Fibroblast of skin of back (primary cell): ENCODE data around the gene USB1.
"Not testable (repeated sequence)": the region's sequence is repeated elsewhere in the genome, so short reads cannot be mapped to it uniquely, and the experiment has no call there.

Source experiments
- DNase-seq: peaks from one replicate; pipeline ENCODE4 v3.0.0-alpha.2; 2013

The USB1 gene

DNA sequence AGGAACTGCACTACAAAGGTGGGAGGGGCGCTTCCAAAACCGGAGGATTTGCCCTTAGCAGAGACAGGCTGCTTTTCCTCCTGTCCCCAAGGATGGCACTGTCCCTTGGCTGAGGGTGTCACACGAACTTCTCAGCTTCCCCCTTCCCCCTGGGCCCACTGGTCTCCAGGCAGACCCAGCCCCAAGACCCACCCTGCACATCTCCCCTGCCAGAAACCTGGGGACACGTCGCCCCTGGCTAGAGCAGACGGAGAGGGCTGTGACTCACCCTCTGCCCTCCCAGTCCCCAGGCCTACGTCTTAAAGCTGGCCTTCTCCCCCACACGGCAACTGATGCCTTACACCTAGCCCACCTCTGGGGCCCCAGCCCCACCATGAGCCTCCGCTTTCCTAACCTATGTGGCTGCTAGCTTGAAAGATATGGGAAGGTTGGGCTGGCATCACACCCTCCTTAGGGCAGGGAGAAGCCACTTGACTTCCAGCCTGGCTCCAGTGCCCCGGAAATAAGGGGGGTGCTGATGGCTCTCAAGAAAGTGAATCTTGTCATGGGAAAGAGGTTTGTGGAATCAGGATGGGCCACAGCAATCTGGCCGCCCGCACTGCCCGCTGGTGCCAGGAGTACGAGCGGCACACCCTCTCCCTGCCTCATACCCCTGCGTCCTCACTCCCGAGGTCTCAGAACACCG lies 5.3 kb upstream of the USB1 start:
- no peak for DNase-seq

DNA sequence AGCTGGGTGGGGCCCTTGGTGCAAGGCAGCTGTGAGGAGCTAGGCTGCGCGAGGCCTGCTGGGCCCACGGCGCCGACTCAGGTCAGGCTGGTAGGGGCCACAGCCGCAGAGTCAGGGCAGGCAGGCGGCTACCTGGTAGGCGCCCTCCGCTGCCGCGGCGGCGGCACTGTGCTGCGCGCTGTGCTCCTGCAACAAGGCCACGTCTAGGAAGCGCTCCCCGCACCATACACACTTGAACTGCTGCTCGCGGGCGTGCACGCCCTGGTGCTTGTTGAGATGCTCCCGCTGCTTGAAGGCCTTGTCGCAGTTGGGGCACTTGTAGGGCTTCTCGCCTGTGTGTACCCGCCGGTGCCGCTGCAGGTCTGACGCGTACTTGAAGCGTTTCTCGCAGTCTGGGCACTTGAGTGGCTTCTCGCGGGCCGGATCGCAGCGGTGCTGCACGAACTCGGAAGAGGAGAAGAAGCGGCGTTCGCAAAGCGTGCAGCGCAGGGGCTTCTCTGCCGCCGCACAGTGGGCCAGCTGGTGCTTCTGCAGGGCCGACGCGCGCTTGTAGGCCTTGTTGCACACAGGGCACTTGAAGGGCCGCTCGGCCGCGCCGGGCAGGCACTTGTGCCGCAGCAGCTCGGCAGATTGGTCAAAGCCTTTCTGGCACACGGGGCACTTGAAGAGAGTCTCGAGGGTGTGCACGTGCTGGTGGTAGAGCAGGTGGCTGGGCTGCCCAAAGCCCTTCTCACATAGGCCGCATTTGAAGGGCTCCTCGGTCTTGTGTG lies 4.6 kb upstream of the USB1 start:
- DNase-seq: no peak

GRCh38 chr16:57997176-57997527 lies 4.1 kb upstream of the USB1 start:
- no peak for DNase-seq

DNA sequence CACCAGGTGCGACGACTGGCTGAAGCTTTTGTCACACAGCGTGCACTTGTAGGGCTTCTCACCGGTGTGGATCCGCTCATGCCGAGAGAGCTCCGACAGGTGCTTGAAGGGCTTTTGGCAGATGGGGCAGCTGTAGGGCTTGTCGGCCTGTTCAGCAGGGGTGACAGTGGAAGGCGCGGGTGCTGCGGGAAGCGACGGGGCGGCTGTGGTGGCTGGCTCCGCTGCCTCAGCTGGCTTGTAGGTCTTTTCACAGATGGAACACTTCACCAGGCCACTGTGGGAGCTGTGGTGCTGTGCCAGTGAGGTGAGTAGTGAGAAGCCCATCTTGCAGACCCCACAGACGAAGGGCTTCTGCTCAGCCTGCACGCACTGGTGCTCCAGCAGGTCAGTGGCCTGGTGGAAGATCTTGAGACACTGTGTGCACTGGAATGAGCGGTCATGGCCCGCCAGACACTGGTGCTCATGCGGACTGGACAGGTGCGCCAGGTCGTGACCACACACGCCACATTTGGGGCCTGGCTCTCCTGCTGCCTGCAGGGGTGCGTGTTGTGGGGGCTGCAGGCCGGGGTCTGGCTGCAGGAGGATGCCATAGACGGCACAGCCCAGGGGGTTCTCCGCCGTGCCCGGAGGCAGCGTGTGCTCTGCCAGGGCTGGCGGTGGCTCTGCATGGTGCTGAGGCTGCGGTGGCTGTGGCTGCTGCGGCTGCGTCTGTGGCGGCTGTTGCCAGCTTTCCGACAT lies 3.5 kb upstream of the USB1 start:
- no peak for DNase-seq

- no peak for DNase-seq
Observed at GRCh38 chr16:57998486-57998885, 2.7 kb upstream of the USB1 start.

DNA sequence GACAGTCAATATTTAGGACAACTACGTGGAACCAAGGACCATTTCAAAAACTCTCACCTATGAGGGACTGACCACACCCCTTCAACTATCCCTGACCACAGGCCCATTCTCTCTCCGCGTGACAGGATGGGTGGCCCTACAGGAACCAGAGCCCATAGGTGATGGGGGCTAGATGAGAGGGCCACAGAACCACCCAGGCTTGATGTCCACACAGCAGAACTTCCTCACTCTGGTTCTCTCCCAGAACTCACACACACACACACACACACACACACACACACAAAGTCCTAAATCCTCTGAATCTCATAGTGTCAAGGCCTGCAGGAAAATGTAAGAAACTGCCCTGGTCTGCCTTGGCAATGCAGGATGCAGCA lies 2.2 kb upstream of the USB1 start:
- DNase-seq: no peak

- DNase-seq: peak; percentile 26
Observed at GRCh38 chr16:57999366-57999970, 1.7 kb upstream of the USB1 start.

- no peak for DNase-seq
Observed at GRCh38 chr16:57999971-58000705, 1.1 kb upstream of the USB1 start, which contains the start of gene ZNF319. ZNF319 (minus strand) TSS chr16:58000672; CDS start chr16:57998265, 2,407 bp downstream.

DNA sequence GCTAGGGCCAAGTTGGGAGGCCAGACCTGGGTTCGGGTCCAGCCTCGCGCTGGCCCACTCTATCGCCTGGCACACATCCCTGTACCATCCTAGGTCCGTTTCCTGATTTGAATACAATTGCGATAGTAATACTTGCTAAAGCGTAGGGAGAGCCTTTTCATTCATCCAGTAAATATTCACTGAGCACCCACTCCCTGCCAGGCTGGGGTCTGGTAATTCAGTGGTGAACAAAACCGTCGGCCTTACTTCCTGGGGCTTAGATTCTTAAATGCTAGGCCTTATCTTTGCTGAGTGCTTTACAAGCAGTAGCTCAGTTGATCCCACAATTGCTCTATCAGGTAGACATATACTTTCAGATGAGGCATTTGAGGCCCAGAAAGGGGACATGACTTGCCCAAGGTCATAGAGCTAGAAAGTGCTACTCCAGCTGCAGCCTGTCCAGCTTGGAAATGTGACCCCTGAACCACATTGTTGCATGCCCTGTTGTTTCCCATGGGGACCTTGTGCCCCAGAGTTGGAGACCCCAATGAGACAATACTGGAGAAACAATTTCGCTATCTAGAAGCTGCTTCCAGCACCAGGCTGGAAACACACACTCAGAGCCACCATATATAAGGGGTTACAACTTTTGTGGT lies 691 bp downstream of the USB1 start:
- no peak for DNase-seq

DNA sequence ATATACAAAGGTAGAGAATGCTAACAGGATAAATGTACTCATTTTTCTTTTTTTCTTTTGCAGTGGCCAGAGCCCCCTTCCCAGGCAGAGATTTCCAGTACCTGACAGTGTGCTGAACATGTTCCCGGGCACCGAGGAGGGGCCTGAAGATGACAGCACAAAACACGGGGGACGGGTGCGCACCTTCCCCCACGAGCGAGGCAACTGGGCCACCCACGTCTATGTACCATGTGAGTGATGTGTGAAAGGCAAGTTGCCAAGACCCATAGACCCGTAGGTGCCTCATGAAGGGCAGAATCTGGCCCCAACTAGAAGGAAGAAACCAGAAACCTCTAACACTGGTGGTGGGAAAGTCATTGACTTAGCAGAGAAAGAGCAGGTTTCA lies 1.2 kb downstream of the USB1 start:
- DNase-seq: no peak

- DNase-seq: no peak
Observed at GRCh38 chr16:58002936-58003335, 1.7 kb downstream of the USB1 start.

- not testable (repeated sequence) for DNase-seq
Observed at GRCh38 chr16:58004736-58005135, 3.5 kb downstream of the USB1 start.

DNA sequence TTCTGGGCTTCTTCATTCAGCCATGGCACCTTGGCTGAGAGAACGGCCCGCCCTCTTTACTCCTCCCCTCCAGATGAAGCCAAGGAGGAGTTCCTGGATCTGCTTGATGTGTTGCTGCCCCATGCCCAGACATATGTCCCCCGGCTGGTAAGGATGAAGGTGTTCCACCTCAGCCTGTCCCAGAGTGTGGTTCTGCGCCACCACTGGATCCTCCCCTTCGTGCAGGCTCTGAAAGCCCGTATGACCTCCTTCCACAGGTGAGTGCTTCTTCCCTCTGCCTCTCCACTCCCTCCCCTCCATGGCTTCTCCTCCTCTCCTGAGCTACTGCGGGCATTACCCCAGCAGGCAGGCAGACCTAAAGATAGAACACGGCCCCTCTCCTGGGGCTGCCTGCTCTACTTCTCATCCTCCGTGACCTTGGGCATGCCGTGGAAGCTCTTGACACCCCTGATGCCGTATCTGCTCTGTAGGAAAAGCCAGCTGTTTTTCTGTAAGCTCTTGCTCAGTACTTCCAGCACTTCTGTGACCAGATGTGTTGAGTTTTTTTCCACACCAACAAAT lies 8.7 kb downstream of the USB1 start:
- no peak for DNase-seq

DNA sequence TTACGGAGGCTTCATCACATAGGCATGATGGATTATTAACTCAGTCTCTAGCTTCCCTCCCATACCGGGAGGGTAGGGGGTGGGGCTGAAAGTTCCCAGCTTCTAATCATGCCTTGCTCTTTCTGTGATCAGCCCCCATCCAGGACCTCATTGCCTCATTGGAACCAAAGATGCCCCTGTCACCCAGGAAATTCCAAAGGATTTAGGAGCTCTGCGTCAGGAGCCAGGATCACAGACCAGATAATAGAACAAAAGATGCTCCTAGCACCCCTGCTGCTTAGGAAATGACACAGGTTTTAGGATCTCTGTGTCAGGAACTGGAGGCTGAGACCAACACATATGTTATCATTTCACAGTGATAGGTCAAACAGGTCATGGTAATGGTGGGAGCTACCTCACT lies 9.7 kb downstream of the USB1 start:
- peak; percentile 28 for DNase-seq

GRCh38 chr16:58011652-58012051 lies 10.4 kb downstream of the USB1 start:
- peak; percentile 85 for DNase-seq

GRCh38 chr16:58012481-58012880 lies 11.3 kb downstream of the USB1 start:
- DNase-seq: no peak

GRCh38 chr16:58013201-58013956 lies 12.2 kb downstream of the USB1 start:
- no peak for DNase-seq

DNA sequence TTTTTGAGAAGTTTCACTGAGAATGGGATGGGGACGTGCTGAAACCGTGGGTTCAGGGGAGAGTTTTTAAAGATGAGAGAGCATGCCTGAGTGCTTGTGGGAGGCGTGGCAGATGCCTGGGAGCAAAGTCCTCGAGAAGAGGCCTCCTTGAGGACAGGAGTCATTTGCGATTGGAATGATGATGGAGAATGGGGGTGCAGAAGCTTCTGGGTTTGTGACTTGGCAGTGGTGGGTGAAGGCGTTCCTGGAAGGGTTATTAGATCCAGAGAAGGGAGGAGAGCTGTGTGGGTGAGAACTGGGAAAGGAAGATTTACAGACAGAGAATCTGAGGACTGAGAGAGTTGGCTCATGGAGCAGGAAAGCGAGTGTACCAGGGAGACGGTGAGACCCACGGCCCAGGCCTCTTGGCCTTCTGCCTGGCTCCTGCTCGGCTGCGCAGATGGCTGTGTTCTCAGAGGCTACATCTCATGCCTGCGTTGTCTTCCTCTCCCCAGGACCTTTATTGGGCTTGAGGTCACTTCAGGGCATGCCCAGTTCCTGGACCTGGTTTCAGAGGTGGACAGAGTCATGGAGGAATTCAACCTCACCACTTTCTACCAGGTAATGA lies 15.7 kb downstream of the USB1 start:
- DNase-seq: no peak

- DNase-seq: no peak
Observed at GRCh38 chr16:58018803-58019202, 17.6 kb downstream of the USB1 start.

DNA sequence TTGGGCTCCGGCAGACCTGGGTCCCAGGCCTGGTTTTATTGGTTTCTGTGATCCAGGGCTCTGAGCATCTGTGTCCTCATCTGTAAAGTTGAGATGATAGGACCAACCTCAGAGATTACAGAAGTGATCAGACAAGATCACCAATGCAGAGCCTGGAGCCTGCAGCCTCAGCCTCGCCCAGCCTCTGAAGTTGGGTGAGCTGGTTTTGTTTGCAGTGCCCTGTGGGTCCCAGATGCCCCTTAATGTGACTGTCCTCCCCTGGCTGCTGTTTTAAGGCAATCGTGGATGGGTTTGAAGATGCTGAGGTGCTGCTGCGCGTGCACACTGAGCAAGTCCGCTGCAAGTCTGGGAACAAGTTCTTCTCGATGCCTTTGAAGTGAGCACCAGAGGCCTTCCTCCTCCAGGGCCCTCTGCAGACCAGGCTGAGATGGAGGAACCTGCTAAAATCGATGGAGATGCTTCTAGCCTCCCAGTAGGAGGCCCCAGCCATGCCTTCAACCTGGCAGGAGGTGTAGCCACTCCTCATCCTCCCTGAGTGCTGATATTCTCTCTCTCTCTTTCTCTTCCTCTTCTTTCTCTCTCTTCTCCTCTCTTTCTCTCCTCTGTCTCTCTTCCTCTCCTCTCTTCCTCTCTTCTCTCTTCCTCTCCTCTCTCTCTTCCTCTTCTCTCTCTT lies 18.8 kb downstream of the USB1 start:
- no peak for DNase-seq
